Heart left ventricle (tissue), 16 donors: ENCODE data around the gene LTK. TPM values are rescaled to one million over a fixed set of nuclear protein-coding genes. Genes with fewer than 3 reads are reported as not detected.

Experiments used
- ATAC-seq, 4 donors: fragments of 200-7000 bp; cut with Tn5 transposase; one replicate each; pipeline ENCODE4 v1.9.1; 2020 to 2022; ENCODE audit warnings: moderate library complexity in 4 of 4, mild to moderate bottlenecking in 3 of 4, moderate number of reproducible peaks in 1 of 4
- DNase-seq, 5 donors: peaks; one replicate each; pipeline ENCODE4 v3.0.0-alpha.2; 2020
- H3K27ac ChIP-seq, 12 donors: fragments of 200-600 bp; sonication (generic) in 4 of 12; one replicate each; pipeline versions ENCODE4 v1.5.0 to v1.8.0; 2016 to 2022; ENCODE audit warnings: mild to moderate bottlenecking in 2 of 12
- H3K27me3 ChIP-seq, 9 donors: fragments of 200-600 bp; sonication (generic) in 2 of 9; one replicate each; pipeline versions ENCODE4 v1.5.1 to v1.8.0; 2016 to 2022; ENCODE audit warnings: mild to moderate bottlenecking in 3 of 9
- H3K36me3 ChIP-seq, 9 donors: fragments of 200-600 bp; sonication (generic) in 2 of 9; one replicate each; pipeline versions ENCODE4 v1.5.0 to v1.8.0; 2018 to 2022; ENCODE audit warnings: mild to moderate bottlenecking in 2 of 9
- H3K4me1 ChIP-seq, 12 donors: fragments of 200-600 bp; sonication (generic) in 4 of 12; one replicate each; pipeline versions ENCODE4 v1.5.0 to v1.8.0; 2016 to 2022; ENCODE audit warnings: mild to moderate bottlenecking in 3 of 12
- H3K4me3 ChIP-seq, 12 donors: fragments of 200-600 bp; sonication (generic) in 4 of 12; one replicate each; pipeline versions ENCODE4 v1.5.0 to v1.8.0; 2017 to 2022; ENCODE audit warnings: mild to moderate bottlenecking in 9 of 12, moderate library complexity in 4 of 12
- H3K9me3 ChIP-seq, 12 donors: fragments of 200-600 bp; sonication (generic) in 4 of 12; one replicate each; pipeline versions ENCODE4 v1.5.0 to v1.8.0; 2016 to 2022; ENCODE audit warnings: mild to moderate bottlenecking in 1 of 12
- CTCF ChIP-seq, 12 donors: fragments of 200-600 bp; sonication (generic) in 4 of 12; IDR thresholded peaks; one replicate each; pipeline versions ENCODE4 v1.5.0 to v1.8.0; 2018 to 2022; ENCODE audit warnings: antibody characterized with exemption in 12 of 12, mild to moderate bottlenecking in 5 of 12
- POLR2A ChIP-seq, 2 donors: fragments of 450-650 bp; IDR thresholded peaks; one replicate each; pipeline ENCODE4 v1.6.1; 2017; ENCODE audit warnings: antibody characterized with exemption in 2 of 2, mild to moderate bottlenecking in 2 of 2, moderate library complexity in 2 of 2
- WGBS, 4 donors: extraction: QIAGEN DNeasy Blood & Tissue Kit in 2 of 4; methylation state at CpG; one replicate each; pipeline versions ENCODE4 v1.1.5 to v1.1.7; 2013 to 2018; 5-methylcytosine and 5-hydroxymethylcytosine counted together
- intact Hi-C, 10 donors: fragments of 100-400 bp; cut with DNase I; formaldehyde crosslinking; loops; one replicate each; pipeline versions ENCODE4 v1.11.1 to v1.14.2; 2022
- polyA plus RNA-seq, 2 donors: library from polyadenylated mRNA; stranded (reverse); fragments of 200-250 nt; gene quantifications; one replicate each; pipeline ENCODE4 v1.2.3, GENCODE V29; 2013
- total RNA-seq, 9 donors: library from RNA; depleted of rRNA in 2 of 9; stranded (reverse); fragments of >200 nt in 2 of 9; fragmentation: NEBNext Ultra II Directional in 3 of 9; extraction: Animal tissue kit (Norgen Biotek cat#: 25700) in 3 of 9; gene quantifications; one replicate each; pipeline versions ENCODE4 v1.1.0 to v1.2.4, GENCODE V29; 2016 to 2023
- donor health status: ischemic (EF 13 %, LVEDD 7.1; RV severe dilation, severe dysfunction).
- donor health status: healthy with polysubstance abuse.
- donor health status: DM: no; HTN: yes; CAD: no.
- donor health status: DM: no; HTN: no; CAD: no.
- donor health status: ischemic (EF 25% LVEDD 6.9; RV normal size, moderate dysfunction).
- donor health status: ischemic (EF 25% LVEDD 5.7; RV mildly dilated, moderate dysfunction).
- donor health status: healthy.
- donor health status: DM: yes; HTN: yes; CAD: no.
- donor health status: ischemic (EF 35%, LVEDD 5.7; RV mildly dilated, moderate dysfunction).
- donor health status: nonischemic (EF 11% LVEDD 7.7; RV severe dilation, severe dysfunction).
- donor health status: DM: yes; HTN: yes; CAD: no.
- donor health status: PGD.
- donor health status: ischemic (EF 29% LVEDD 5.4; RV normal size, mild dysfunction).
- donor health status: nonischemic (EF 23%, LVEDD 6.1; RV moderate dilation, normal function).

The LTK gene
- total and polyA plus RNA-seq, 11 donors: 0.14 to 1.6 (median 0.36) TPM

DNA sequence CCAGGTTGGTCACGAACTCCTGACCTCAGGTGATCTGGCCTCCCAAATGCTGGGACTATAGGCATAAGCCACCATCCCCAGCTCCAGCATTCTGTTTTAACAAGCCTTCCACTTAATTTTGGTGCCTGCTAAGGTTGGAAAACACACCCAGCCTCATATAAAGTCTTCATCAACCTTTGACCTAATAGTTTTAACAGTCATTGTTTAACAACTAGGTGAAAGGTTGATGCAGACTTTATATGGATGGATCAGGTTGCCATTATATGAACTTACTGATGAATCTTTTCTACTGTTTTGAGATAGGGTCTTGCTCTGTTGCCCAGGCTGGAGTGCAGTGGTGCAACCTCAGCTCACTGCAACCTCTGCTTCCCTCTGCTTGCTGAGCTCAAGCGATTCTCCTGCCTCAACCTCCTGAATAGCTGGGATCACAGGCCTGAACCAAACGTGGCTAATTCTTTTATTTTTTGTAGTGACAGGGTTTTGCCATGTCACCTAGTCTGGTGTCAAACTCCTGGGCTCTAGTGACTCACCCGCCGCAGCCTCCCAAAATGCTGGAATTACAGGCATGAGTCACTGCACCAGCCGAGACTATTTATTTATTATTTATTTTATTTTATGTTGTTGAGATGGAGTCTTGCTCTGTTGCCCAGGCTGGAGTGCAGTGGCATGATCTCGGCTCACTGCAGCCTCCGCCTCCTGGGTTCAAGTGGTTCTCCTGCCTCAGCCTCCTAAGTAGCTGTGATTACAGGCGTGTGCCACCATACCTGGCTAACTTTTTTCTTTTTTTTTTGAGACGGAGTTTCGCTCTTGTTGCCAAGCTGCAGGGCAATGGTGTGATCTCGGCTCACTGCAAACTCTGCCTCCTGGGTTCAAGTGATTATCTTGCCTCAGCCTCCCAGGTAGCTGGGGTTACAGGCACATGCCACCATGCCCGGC lies 33.5 kb upstream of the LTK start:
- intact Hi-C loops: no loop called here
- 87 to 91% (median 88%) methylated on average over 13 of the region's 13 CpGs for WGBS, 4 donors
- H3K4me3 ChIP-seq: no peak overlapping the region
- peaks cover 0 to 17% (median 7%) of the 10 kb centered on the region in 12 donors for H3K4me1 ChIP-seq
- DNase-seq (no peak), ATAC-seq (no peak)
- H3K27me3 ChIP-seq: no peaks in the 10 kb centered on the region
- H3K27ac ChIP-seq: no peak overlapping the region
- no peak for TF ChIP-seq POLR2A (IDR thresholded peaks at IDR 0.05)
- no peak for TF ChIP-seq CTCF (IDR thresholded peaks at IDR 0.05)
- no peaks in the 10 kb centered on the region for H3K9me3 ChIP-seq
- H3K36me3 ChIP-seq: no peaks in the 10 kb centered on the region

- Histone ChIP-seq H3K27me3 (no peaks in the 10 kb centered on the region), H3K4me3 (no peak overlapping the region), H3K36me3 (no peaks in the 10 kb centered on the region), H3K4me1 (peaks cover 0 to 17% (median 7%) of the 10 kb centered on the region in 12 donors), H3K27ac (no peak overlapping the region), H3K9me3 (no peaks in the 10 kb centered on the region)
- WGBS, 4 donors: 91 to 98% (median 94%) methylated on average over 3 of the region's 3 CpGs
- no peak for DNase-seq
- ATAC-seq: no peak
- TF ChIP-seq CTCF (IDR thresholded peaks at IDR 0.05): no peak
- no peak for TF ChIP-seq POLR2A (IDR thresholded peaks at IDR 0.05)
- intact Hi-C loops: no loop called here
Observed at GRCh38 chr15:41545218-41545617, 31.6 kb upstream of the LTK start.

GRCh38 chr15:41544650-41545015 lies 31.0 kb upstream of the LTK start:
- intact Hi-C loops: no loop called here
- Histone ChIP-seq H3K27ac (peak overlapping the region in 8 of 12 donors; percentile 71 to 89 (median 84)), H3K9me3 (no peaks in the 10 kb centered on the region), H3K4me3 (peak overlapping the region; percentile 50 to 98 (median 84)), H3K4me1 (peaks cover 0 to 17% (median 7%) of the 10 kb centered on the region in 12 donors), H3K27me3 (no peaks in the 10 kb centered on the region), H3K36me3 (no peaks in the 10 kb centered on the region)
- WGBS, 4 donors: 66 to 80% (median 74%) methylated on average over 15 of the region's 15 CpGs
- TF ChIP-seq CTCF (IDR thresholded peaks at IDR 0.05) (no peak), POLR2A (IDR thresholded peaks at IDR 0.05) (no peak)
- ATAC-seq (peak in 2 of 4 donors; percentile 40 to 52), DNase-seq (peak in 1 of 5 donors; percentile 52)

- no peaks in the 10 kb centered on the region for H3K9me3 ChIP-seq
- peaks cover 0 to 17% (median 7%) of the 10 kb centered on the region in 12 donors for H3K4me1 ChIP-seq
- no peak for DNase-seq
- peak in 1 of 4 donors; percentile 8 for ATAC-seq
- H3K4me3 ChIP-seq: peak overlapping the region; percentile 50 to 98 (median 84)
- H3K27ac ChIP-seq: peak overlapping the region; percentile 46 to 89 (median 80)
- 2 to 9% (median 4%) methylated on average over 8 of the region's 8 CpGs for WGBS, 4 donors
- intact Hi-C loops: no loop called here
- H3K36me3 ChIP-seq: no peaks in the 10 kb centered on the region
- H3K27me3 ChIP-seq: no peaks in the 10 kb centered on the region
- TF ChIP-seq POLR2A (IDR thresholded peaks at IDR 0.05): no peak
- no peak for TF ChIP-seq CTCF (IDR thresholded peaks at IDR 0.05)
Observed at GRCh38 chr15:41543521-41543870, 29.9 kb upstream of the LTK start.
